Sigmoid colon (tissue), 7 donors: ENCODE measurements around the gene KCNH5. TPM values are rescaled to one million over a fixed set of nuclear protein-coding genes. Genes with fewer than 3 reads are reported as not detected.

Experiments
- DNase-seq: peaks from one replicate; pipeline ENCODE4 v3.0.0-alpha.2; 2019
- H3K27ac ChIP-seq, 4 donors: fragments of 200-600 bp; sonication (generic); one replicate each; pipeline ENCODE4 v1.5.1; 2016 to 2019; ENCODE audit warnings: mild to moderate bottlenecking in 1 of 4
- H3K27me3 ChIP-seq, 3 donors: fragments of 200-600 bp; sonication (generic); one replicate each; pipeline ENCODE4 v1.5.1; 2019; ENCODE audit warnings: mild to moderate bottlenecking in 1 of 3
- H3K36me3 ChIP-seq, 4 donors: fragments of 200-600 bp; sonication (generic); one replicate each; pipeline ENCODE4 v1.5.1; 2016 to 2019
- H3K4me1 ChIP-seq, 4 donors: fragments of 200-600 bp; sonication (generic); one replicate each; pipeline ENCODE4 v1.5.1; 2017 to 2019
- H3K4me3 ChIP-seq, 4 donors: fragments of 200-600 bp; sonication (generic); one replicate each; pipeline ENCODE4 v1.5.1; 2017 to 2019; ENCODE audit warnings: mild to moderate bottlenecking in 2 of 4, moderate library complexity in 1 of 4
- H3K9me3 ChIP-seq, 4 donors: fragments of 200-600 bp in 3 of 4; sonication (generic) in 3 of 4; one replicate each; pipeline versions ENCODE4 v1.5.1 to v1.6.1; 2013 to 2019
- EP300 ChIP-seq, 4 donors: sonication (generic); formaldehyde crosslinking; IDR thresholded peaks; one replicate each; pipeline ENCODE4 v1.6.1; 2017; ENCODE audit warnings: antibody characterized with exemption in 4 of 4
- POLR2A ChIP-seq, 2 donors: fragments of 450-650 bp; IDR thresholded peaks; one replicate each; pipeline ENCODE4 v1.6.1; 2016; ENCODE audit warnings: antibody characterized with exemption in 2 of 2, mild to moderate bottlenecking in 2 of 2, moderate library complexity in 2 of 2
- POLR2AphosphoS5 ChIP-seq, 4 donors: sonication (generic); formaldehyde crosslinking; IDR thresholded peaks; one replicate each; pipeline ENCODE4 v1.6.1; 2017; ENCODE audit warnings: antibody characterized with exemption in 4 of 4
- WGBS, 2 donors: extraction: QIAGEN DNeasy Blood & Tissue Kit; methylation state at CpG; one replicate each; pipeline ENCODE4 v1.1.7; 2013; 5-methylcytosine and 5-hydroxymethylcytosine counted together
- intact Hi-C: fragments of 100-400 bp; cut with DNase I; formaldehyde crosslinking; loops from one replicate; pipeline ENCODE4 v1.15.1; 2023
- polyA plus RNA-seq, 3 donors: library from polyadenylated mRNA; stranded (reverse); fragments of 200-250 nt; gene quantifications; one replicate each; pipeline ENCODE4 v1.2.3, GENCODE V29; 2013
- total RNA-seq, 4 donors: library from RNA; depleted of rRNA; stranded (reverse); fragments of >200 nt; gene quantifications; one replicate each; pipeline ENCODE4 v1.1.0, GENCODE V29; 2016
- TF ChIP-seq, protein P1 (sequence below), 4 experiments: fragments of 450-650 bp in 3 of 4; fragments of 200-600 bp in 1 of 4; IDR thresholded peaks; one replicate each; pipeline ENCODE4 v1.5.1; 2016 to 2019; ENCODE audit warnings: antibody characterized with exemption in 4 of 4, mild to moderate bottlenecking in 3 of 4, moderate library complexity in 2 of 4
- donor health status: healthy with polysubstance abuse.
- donor health status: Bipolar disorder and iron deficiency.
- donor health status: healthy.

Gene KCNH5
- total and polyA plus RNA-seq, 7 donors, result 0.09 to 0.36 (median 0.27) TPM; not detected in 2

DNA sequence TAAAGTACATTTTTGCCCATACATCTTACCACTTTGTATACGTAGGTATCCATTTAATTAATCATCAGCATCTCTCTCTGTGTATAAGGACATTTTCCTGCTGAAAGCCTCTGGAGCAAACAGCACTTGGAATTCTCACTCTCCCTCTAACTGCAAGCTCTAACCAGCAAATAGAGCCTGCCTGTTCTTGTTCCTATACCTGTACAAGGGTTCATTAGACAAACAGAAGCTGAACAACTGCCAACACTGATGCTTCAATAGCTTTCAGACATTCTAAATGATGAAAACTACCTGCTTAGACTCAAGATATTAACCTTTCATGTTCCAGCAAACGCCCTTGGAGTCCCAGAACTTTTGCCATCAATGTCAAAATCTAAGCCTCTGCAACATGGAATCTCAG lies 98.0 kb downstream of the KCNH5 start:
- Histone ChIP-seq H3K4me3 (no peak overlapping the region), H3K27me3 (no peaks in the 10 kb centered on the region), H3K9me3 (no peaks in the 10 kb centered on the region), H3K27ac (no peak overlapping the region), H3K4me1 (no peaks in the 10 kb centered on the region), H3K36me3 (no peaks in the 10 kb centered on the region)
- TF ChIP-seq, protein P1, sequence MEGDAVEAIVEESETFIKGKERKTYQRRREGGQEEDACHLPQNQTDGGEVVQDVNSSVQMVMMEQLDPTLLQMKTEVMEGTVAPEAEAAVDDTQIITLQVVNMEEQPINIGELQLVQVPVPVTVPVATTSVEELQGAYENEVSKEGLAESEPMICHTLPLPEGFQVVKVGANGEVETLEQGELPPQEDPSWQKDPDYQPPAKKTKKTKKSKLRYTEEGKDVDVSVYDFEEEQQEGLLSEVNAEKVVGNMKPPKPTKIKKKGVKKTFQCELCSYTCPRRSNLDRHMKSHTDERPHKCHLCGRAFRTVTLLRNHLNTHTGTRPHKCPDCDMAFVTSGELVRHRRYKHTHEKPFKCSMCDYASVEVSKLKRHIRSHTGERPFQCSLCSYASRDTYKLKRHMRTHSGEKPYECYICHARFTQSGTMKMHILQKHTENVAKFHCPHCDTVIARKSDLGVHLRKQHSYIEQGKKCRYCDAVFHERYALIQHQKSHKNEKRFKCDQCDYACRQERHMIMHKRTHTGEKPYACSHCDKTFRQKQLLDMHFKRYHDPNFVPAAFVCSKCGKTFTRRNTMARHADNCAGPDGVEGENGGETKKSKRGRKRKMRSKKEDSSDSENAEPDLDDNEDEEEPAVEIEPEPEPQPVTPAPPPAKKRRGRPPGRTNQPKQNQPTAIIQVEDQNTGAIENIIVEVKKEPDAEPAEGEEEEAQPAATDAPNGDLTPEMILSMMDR (IDR thresholded peaks at IDR 0.05), result no peak
- TF ChIP-seq POLR2AphosphoS5 (IDR thresholded peaks at IDR 0.05) (no peak), POLR2A (IDR thresholded peaks at IDR 0.05) (no peak), EP300 (IDR thresholded peaks at IDR 0.05) (no peak)
- intact Hi-C loops, result no loop called here
- WGBS, 2 donors, result 51 to 72% methylated on average over 2 of the region's 2 CpGs
- no peak for DNase-seq

DNA sequence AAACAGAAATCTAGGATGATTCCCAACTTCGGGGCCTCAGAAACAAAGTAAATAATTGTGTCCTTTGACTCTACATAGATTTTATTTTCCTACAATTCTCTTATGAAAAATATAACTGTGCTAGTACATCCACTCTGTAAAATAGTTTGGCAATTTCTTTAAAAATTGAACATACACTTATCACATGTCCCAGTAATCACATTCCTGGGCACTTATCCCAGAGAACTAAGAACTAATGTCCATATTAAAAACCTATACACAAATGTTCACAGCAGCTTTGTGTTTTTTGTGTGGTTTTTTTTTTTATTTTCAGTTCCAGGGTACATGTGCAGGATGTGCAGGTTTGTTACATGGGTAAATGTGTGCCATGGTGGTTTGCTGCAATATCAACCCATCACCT lies 99.0 kb downstream of the KCNH5 start:
- WGBS, 2 donors, result 84 to 89% methylated on average over 1 of the region's 1 CpG
- intact Hi-C loops, result no loop called here
- DNase-seq, result no peak

DNA sequence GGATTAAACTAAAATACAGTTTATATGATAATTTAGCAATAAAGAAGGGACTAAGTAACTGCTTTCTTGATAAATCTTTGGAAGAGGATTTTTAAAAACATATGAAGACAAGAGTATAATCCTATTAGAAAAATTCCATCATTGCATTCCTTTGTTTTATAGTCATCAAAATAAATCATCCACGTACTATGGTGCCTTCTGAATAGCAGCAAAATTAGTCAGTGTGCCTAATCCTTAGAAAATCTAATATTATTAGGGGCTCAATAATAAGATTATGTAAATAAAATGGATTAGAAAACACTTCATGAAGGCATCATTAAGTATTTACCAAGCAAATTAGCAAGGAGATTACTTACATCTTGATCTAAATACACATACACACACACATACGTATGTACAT lies 102.1 kb downstream of the KCNH5 start:
- no peak for TF ChIP-seq POLR2AphosphoS5 (IDR thresholded peaks at IDR 0.05)
- Histone ChIP-seq H3K27me3 (no peaks in the 10 kb centered on the region), H3K4me1 (no peaks in the 10 kb centered on the region), H3K4me3 (no peak overlapping the region), H3K36me3 (no peaks in the 10 kb centered on the region), H3K9me3 (no peaks in the 10 kb centered on the region), H3K27ac (no peak overlapping the region)
- intact Hi-C loops, result no loop called here
- DNase-seq, result no peak
- 59 to 61% methylated on average over 2 of the region's 2 CpGs for WGBS, 2 donors

More for the DNA sequence above, 99.0 kb downstream of the KCNH5 start:
- Histone ChIP-seq H3K9me3 (no peaks in the 10 kb centered on the region), H3K4me1 (no peaks in the 10 kb centered on the region), H3K27me3 (no peaks in the 10 kb centered on the region), H3K27ac (no peak overlapping the region), H3K4me3 (no peak overlapping the region), H3K36me3 (no peaks in the 10 kb centered on the region)
- TF ChIP-seq POLR2A (IDR thresholded peaks at IDR 0.05) (no peak), POLR2AphosphoS5 (IDR thresholded peaks at IDR 0.05) (no peak), EP300 (IDR thresholded peaks at IDR 0.05) (no peak)
- TF ChIP-seq, protein P1 (IDR thresholded peaks at IDR 0.05), result no peak

DNA sequence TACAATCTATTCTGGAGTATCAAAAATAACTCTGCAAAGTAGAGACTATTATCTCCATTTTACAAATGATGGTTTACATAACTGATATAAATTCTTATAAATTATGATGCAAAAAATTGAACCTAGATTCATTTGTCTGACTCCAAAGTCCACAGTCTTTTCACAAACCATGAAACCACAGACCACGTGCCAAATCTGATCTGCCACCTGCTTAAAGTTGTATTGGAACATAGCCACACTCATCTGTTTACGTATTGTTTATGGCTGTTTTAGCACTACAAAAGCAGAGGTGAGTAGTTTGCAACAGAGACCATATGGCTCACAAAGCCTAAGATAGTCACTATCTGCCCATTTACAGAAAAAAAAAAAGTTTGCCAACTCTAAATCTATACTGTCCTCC lies 105.3 kb downstream of the KCNH5 start:
- intact Hi-C loops, result no loop called here
- Histone ChIP-seq H3K9me3 (no peaks in the 10 kb centered on the region), H3K4me1 (no peaks in the 10 kb centered on the region)

DNA sequence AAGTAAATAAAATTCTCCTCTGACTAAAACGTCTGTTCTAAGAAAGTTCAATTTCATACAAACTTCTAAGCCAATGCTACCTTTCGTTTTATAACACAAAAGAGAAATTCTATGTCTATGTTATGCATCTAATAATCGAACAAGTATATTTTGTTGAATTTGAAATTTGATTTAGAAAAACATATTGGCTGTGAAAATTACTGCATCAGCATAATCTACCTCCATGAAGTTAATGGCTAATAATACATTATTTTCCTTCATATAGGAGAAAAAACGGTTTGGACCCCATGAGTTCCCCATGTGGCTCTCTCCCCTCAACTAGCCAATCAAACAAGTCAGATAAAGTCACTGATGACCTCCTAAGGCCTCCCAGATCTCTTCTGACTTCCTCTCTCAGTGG lies 106.5 kb downstream of the KCNH5 start:
- Histone ChIP-seq H3K27ac (no peak overlapping the region), H3K4me3 (no peak overlapping the region), H3K9me3 (no peaks in the 10 kb centered on the region), H3K36me3 (no peaks in the 10 kb centered on the region), H3K27me3 (no peaks in the 10 kb centered on the region), H3K4me1 (no peaks in the 10 kb centered on the region)
- 59 to 77% methylated on average over 4 of the region's 4 CpGs for WGBS, 2 donors
- TF ChIP-seq POLR2A (IDR thresholded peaks at IDR 0.05), result no peak
- no peak for TF ChIP-seq POLR2AphosphoS5 (IDR thresholded peaks at IDR 0.05)
- TF ChIP-seq, protein P1 (IDR thresholded peaks at IDR 0.05), result no peak
- TF ChIP-seq EP300 (IDR thresholded peaks at IDR 0.05), result no peak
- no peak for DNase-seq
- intact Hi-C loops, result no loop called here

More for the DNA sequence above, 105.3 kb downstream of the KCNH5 start:
- H3K4me3 ChIP-seq, result no peak overlapping the region
- no peaks in the 10 kb centered on the region for H3K27me3 ChIP-seq
- no peaks in the 10 kb centered on the region for H3K36me3 ChIP-seq
- WGBS, 2 donors, result 9 to 31% methylated on average over 2 of the region's 2 CpGs
- H3K27ac ChIP-seq, result no peak overlapping the region
- TF ChIP-seq POLR2AphosphoS5 (IDR thresholded peaks at IDR 0.05), result no peak
- TF ChIP-seq, protein P1 (IDR thresholded peaks at IDR 0.05), result no peak
- no peak for TF ChIP-seq POLR2A (IDR thresholded peaks at IDR 0.05)
- no peak for TF ChIP-seq EP300 (IDR thresholded peaks at IDR 0.05)
- DNase-seq, result no peak
